Body of pancreas (tissue), 4 donors: Measurements from ENCODE around the gene PDZD8. TPM values are rescaled to one million over a fixed set of nuclear protein-coding genes. Genes with fewer than 3 reads are reported as not detected.

Source experiments
- ATAC-seq: fragments of 150-250 bp; one replicate; pipeline ENCODE4 v1.9.1; 2016
- DNase-seq, 4 donors: peaks; one replicate each; pipeline ENCODE4 v3.0.0-alpha.2; 2019
- H3K27ac ChIP-seq, 4 donors: fragments of 200-600 bp; sonication (generic); 1 replicate in 3 of 4; 2 replicates in 1 of 4; pipeline versions ENCODE4 v1.5.1 to v1.6.1; 2016 to 2019; ENCODE audit warnings: mild to moderate bottlenecking in 1 of 4, mixed read lengths in 1 of 4, moderate library complexity in 1 of 4
- H3K27me3 ChIP-seq, 2 donors: fragments of 200-600 bp; sonication (generic); one replicate each; pipeline ENCODE4 v1.6.0; 2016; ENCODE audit warnings: mild to moderate bottlenecking in 1 of 2
- H3K36me3 ChIP-seq, 2 donors: fragments of 200-600 bp; sonication (generic); replicated peaks in 1 of 2; 2 replicates each; pipeline ENCODE4 v1.5.1; 2016; ENCODE audit warnings: low read depth in 2 of 2; ENCODE audit not compliant: insufficient read depth in 1 of 2
- H3K4me1 ChIP-seq: fragments of 200-600 bp; sonication (generic); one replicate; pipeline ENCODE4 v1.6.0; 2016
- H3K4me3 ChIP-seq, 2 donors: fragments of 200-600 bp; sonication (generic); 1 replicate in 1 of 2; 2 replicates in 1 of 2; pipeline ENCODE4 v1.5.1; 2016 to 2019
- H3K9me3 ChIP-seq, 3 donors: fragments of 200-600 bp; sonication (generic); 1 replicate in 2 of 3; 2 replicates in 1 of 3; pipeline ENCODE4 v1.5.1; 2016
- POLR2A ChIP-seq, 3 donors: fragments of 450-650 bp; IDR thresholded peaks; one replicate each; pipeline ENCODE4 v1.6.1; 2016; ENCODE audit warnings: antibody characterized with exemption in 3 of 3, mild to moderate bottlenecking in 2 of 3
- WGBS, 2 donors: methylation state at CpG; one replicate each; pipeline ENCODE4 v1.1.5; 2017; 5-methylcytosine and 5-hydroxymethylcytosine counted together
- intact Hi-C: fragments of 100-400 bp; cut with DNase I; formaldehyde crosslinking; loops from one replicate; pipeline ENCODE4 v1.15.1; 2023
- total RNA-seq, 2 donors: library from RNA; depleted of rRNA; stranded (reverse); fragments of >200 nt; gene quantifications; one replicate each; pipeline ENCODE4 v1.1.0, GENCODE V29; 2016
- TF ChIP-seq, protein P1 (sequence below), 7 experiments: fragments of 450-650 bp in 4 of 7; fragments of 200-600 bp in 3 of 7; sonication (generic) in 3 of 7; IDR thresholded peaks; one replicate each; pipeline ENCODE4 v1.5.1; 2016 to 2019; ENCODE audit warnings: antibody characterized with exemption in 7 of 7

PDZD8 gene
- total RNA-seq, 2 donors from 2014 or later = 34.3 to 36.8 TPM

DNA sequence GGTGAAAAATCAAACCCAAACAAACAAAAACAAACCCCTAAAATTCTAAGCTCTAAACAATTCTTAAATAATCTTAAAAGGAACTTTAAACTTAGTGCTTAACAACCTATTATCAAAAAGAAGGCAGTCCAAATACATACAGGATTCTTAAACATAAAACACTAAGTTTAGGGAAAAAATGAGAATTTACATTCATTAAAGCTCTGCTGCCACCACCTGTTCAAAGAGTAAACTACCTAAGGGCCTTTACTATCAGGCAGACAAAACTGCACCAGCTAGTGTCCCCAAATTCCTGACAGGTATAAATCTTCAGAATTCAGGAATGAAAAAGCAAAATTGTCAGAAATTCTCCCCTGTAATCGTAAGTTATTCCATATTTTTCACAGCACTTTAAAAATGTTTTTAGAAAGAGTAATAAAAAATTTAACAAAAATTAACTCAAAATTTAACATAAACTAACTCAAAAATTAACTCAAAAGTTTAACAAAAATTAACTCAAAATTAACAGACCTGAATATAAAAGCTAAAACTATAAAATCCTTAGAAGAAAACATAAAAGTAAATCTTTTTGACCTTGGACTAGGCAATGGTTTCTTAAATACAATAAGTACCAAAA is 55.1 kb downstream of the PDZD8 start:
- H3K27ac ChIP-seq = no peak overlapping the region
- DNase-seq (peak in 1 of 4 donors; percentile 13), ATAC-seq (no peak)
- H3K9me3 ChIP-seq = no peaks in the 10 kb centered on the region
- 41 to 55% methylated on average over 1 of the region's 1 CpG for WGBS, 2 donors
- intact Hi-C loops = no loop called here
- H3K36me3 ChIP-seq = peaks cover 0 to 1% of the 10 kb centered on the region in 2 donors
- peaks cover 16% of the 10 kb centered on the region for H3K4me1 ChIP-seq
- no peak overlapping the region for H3K4me3 ChIP-seq
- no peaks in the 10 kb centered on the region for H3K27me3 ChIP-seq
- TF ChIP-seq, protein P1, sequence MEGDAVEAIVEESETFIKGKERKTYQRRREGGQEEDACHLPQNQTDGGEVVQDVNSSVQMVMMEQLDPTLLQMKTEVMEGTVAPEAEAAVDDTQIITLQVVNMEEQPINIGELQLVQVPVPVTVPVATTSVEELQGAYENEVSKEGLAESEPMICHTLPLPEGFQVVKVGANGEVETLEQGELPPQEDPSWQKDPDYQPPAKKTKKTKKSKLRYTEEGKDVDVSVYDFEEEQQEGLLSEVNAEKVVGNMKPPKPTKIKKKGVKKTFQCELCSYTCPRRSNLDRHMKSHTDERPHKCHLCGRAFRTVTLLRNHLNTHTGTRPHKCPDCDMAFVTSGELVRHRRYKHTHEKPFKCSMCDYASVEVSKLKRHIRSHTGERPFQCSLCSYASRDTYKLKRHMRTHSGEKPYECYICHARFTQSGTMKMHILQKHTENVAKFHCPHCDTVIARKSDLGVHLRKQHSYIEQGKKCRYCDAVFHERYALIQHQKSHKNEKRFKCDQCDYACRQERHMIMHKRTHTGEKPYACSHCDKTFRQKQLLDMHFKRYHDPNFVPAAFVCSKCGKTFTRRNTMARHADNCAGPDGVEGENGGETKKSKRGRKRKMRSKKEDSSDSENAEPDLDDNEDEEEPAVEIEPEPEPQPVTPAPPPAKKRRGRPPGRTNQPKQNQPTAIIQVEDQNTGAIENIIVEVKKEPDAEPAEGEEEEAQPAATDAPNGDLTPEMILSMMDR (IDR thresholded peaks at IDR 0.05) = peak; percentile 18 to 62 (median 53)
- TF ChIP-seq POLR2A (IDR thresholded peaks at IDR 0.05) = no peak

DNA sequence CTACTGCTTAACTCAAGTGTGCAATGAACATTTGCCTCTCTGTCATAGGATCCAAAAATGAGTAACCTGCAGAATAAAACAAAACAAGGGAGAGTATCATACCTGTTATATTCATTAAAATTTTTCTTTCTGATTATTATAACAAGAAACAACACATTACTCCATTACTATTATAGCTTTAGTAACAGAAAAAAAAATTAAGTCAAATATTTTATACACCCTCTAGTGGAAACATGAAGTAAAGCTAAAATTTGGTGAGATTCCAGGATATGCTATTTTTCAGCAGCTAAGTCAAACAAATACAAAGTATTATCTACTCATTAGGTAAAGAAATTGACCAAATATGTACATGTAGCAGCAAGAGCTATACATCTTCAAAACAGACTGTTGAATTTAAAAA is 56.3 kb downstream of the PDZD8 start:
- Histone ChIP-seq H3K9me3 (no peaks in the 10 kb centered on the region), H3K4me3 (no peak overlapping the region), H3K36me3 (peaks cover 0 to 1% of the 10 kb centered on the region in 2 donors), H3K4me1 (peaks cover 16% of the 10 kb centered on the region), H3K27me3 (no peaks in the 10 kb centered on the region), H3K27ac (no peak overlapping the region)
- intact Hi-C loops = loop anchor here (5.0 kb wide), 1 partner anchor 97 kb away; no protein-coding TSS in a partner anchor
- TF ChIP-seq POLR2A (IDR thresholded peaks at IDR 0.05) = no peak
- TF ChIP-seq, protein P1 (IDR thresholded peaks at IDR 0.05) = peak; percentile 14 to 39 (median 30)
- DNase-seq = no peak
- ATAC-seq = no peak

DNA sequence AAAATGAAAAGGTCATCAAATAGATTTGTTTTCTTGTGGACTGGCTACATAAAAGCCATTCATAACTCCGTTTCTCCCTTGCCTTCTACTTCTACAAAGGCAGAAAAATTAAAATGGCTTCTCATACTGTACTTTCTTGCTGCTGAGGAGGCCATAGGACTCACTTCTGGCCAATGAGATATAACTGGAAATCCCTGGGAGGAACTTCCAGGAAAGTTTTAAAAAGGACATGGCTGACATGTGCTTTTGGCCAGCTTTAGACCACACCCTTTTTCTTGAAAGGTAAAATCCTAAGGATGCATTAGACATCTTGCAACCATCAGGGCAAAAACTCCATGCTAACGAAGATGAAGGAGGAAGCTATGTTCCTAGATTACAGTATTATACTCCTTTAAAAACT is 58.5 kb downstream of the PDZD8 start:
- Histone ChIP-seq H3K27ac (no peak overlapping the region), H3K27me3 (no peaks in the 10 kb centered on the region), H3K36me3 (peaks cover 0 to 1% of the 10 kb centered on the region in 2 donors), H3K4me1 (peaks cover 36% of the 10 kb centered on the region), H3K4me3 (no peak overlapping the region), H3K9me3 (no peaks in the 10 kb centered on the region)
- ATAC-seq (no peak), DNase-seq (no peak)
- intact Hi-C loops = loop anchor here (5.0 kb wide), 1 partner anchor 94 kb away; no protein-coding TSS in a partner anchor
- TF ChIP-seq, protein P1 (IDR thresholded peaks at IDR 0.05) = no peak
- no peak for TF ChIP-seq POLR2A (IDR thresholded peaks at IDR 0.05)
- 93 to 96% methylated on average over 2 of the region's 2 CpGs for WGBS, 2 donors

DNA sequence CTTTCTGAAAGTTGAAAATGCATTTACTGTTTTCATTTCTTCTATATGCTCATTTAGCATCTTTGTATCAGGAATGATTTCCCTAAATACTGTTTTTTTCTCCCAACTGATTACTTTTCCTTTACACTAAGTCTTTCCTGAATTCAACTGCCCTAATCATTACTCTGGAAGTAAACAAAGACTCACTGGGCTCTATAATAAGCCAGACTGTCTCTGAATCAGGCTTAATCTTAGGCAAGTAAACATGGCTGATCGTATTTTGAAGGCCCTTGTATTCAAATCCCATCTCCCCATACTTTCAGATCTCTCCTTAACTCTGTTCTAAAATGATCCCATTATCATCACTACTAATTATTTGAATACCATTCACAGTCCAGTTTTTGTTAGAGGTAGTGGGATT is 61.6 kb downstream of the PDZD8 start:
- DNase-seq (no peak), ATAC-seq (no peak)
- no peak for TF ChIP-seq POLR2A (IDR thresholded peaks at IDR 0.05)
- WGBS, 2 donors = 20 to 45% methylated on average over 1 of the region's 1 CpG
- Histone ChIP-seq H3K4me1 (peaks cover 29% of the 10 kb centered on the region), H3K9me3 (no peaks in the 10 kb centered on the region), H3K4me3 (no peak overlapping the region), H3K36me3 (peaks cover 0 to 1% of the 10 kb centered on the region in 2 donors), H3K27me3 (no peaks in the 10 kb centered on the region), H3K27ac (no peak overlapping the region)
- intact Hi-C loops = no loop called here

DNA sequence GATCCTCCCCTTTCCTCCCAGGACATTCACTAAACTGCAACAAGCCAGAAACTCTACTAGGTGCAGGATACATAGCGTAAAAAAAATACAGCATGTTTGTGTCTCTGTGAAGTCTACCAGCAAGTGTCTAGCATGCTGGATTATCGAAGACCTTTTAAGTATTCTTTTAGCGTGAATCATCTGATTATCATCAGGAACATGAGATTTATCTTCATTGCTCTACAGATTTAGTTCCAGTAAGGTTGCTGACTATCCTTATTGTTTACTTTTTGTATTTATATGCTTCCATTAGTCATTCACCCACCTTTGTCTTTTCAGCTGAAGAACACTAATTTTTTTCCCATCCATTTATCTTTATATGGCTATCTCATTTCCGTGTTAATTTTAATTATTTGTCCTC is 62.8 kb downstream of the PDZD8 start:
- DNase-seq = no peak
- Histone ChIP-seq H3K36me3 (no peaks in the 10 kb centered on the region), H3K27me3 (no peaks in the 10 kb centered on the region), H3K4me3 (no peak overlapping the region), H3K27ac (peak overlapping the region in 1 of 4 donors; percentile 31), H3K9me3 (no peaks in the 10 kb centered on the region), H3K4me1 (peaks cover 25% of the 10 kb centered on the region)
- no peak for TF ChIP-seq POLR2A (IDR thresholded peaks at IDR 0.05)
- TF ChIP-seq, protein P1 (IDR thresholded peaks at IDR 0.05) = no peak
- intact Hi-C loops = no loop called here
- peak; percentile 24 for ATAC-seq
- WGBS, 2 donors = 56% methylated on average over 4 of the region's 4 CpGs
